GM06990 (cell line): ENCODE results near the gene PAQR4.

ENCODE experiments used
- DNase-seq: peaks from one replicate; pipeline ENCODE4 v3.0.0-alpha.2; 2011; ENCODE audit not compliant: insufficient read length; ENCODE audit errors: extremely low read depth
- H3K27me3 ChIP-seq: replicated peaks from 2 replicates; pipeline ENCODE4 v1.6.0; 2011; ENCODE audit warnings: low read length; ENCODE audit not compliant: control insufficient read depth, insufficient read depth
- H3K36me3 ChIP-seq: 2 replicates; pipeline ENCODE4 v1.5.1; 2011; ENCODE audit warnings: low read length; ENCODE audit not compliant: control insufficient read depth, insufficient read depth
- H3K4me3 ChIP-seq: replicated peaks from 2 replicates; pipeline ENCODE4 v1.5.1; 2011; ENCODE audit warnings: low read depth, mild to moderate bottlenecking, control low read depth, low read length
- TF ChIP-seq, protein P1 (sequence below): IDR thresholded peaks from 2 replicates; pipeline ENCODE4 v1.5.1; 2011; ENCODE audit warnings: low read length, control low read depth, mild to moderate bottlenecking, inconsistent platforms; ENCODE audit not compliant: insufficient read depth, poor library complexity, severe bottlenecking

PAQR4 gene

GRCh38 chr16:2950353-2950724, 18.8 kb upstream of the PAQR4 start:
- DNase-seq, result no peak
- Histone ChIP-seq H3K36me3 (no peaks in the 10 kb centered on the region), H3K27me3 (no peaks in the 10 kb centered on the region), H3K4me3 (no peak overlapping the region)
- TF ChIP-seq, protein P1, sequence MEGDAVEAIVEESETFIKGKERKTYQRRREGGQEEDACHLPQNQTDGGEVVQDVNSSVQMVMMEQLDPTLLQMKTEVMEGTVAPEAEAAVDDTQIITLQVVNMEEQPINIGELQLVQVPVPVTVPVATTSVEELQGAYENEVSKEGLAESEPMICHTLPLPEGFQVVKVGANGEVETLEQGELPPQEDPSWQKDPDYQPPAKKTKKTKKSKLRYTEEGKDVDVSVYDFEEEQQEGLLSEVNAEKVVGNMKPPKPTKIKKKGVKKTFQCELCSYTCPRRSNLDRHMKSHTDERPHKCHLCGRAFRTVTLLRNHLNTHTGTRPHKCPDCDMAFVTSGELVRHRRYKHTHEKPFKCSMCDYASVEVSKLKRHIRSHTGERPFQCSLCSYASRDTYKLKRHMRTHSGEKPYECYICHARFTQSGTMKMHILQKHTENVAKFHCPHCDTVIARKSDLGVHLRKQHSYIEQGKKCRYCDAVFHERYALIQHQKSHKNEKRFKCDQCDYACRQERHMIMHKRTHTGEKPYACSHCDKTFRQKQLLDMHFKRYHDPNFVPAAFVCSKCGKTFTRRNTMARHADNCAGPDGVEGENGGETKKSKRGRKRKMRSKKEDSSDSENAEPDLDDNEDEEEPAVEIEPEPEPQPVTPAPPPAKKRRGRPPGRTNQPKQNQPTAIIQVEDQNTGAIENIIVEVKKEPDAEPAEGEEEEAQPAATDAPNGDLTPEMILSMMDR, result no peak

DNA sequence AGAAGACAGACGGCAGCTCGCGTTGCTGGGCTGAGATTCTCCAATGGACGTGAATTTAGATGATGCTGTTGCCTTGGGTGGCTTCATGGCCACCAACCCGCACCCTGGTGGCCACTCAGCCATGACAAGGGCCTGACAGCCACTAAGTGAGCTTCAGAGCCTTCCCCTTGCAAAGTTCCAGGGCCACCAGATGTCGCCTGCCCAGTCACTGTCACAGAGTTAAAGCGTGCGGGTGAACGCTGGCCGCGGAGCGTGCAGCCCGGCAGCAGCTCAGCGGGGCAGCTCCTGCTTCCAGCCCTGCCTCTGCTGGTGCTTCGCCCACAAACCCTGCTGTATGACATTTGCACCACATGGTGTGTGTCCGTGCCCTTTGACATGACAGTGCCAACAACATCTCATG, 18.4 kb upstream of the PAQR4 start:
- DNase-seq, result no peak
- TF ChIP-seq, protein P1, result no peak
- Histone ChIP-seq H3K4me3 (no peak overlapping the region), H3K36me3 (no peaks in the 10 kb centered on the region), H3K27me3 (no peaks in the 10 kb centered on the region)

- no peak overlapping the region for H3K4me3 ChIP-seq
- H3K36me3 ChIP-seq, result no peaks in the 10 kb centered on the region
- no peak for DNase-seq
- H3K27me3 ChIP-seq, result no peaks in the 10 kb centered on the region
- TF ChIP-seq, protein P1, result no peak
Measured at GRCh38 chr16:2952679-2953078, 16.5 kb upstream of the PAQR4 start.

- TF ChIP-seq, protein P1, result no peak
- peak; percentile 66 for DNase-seq
- Histone ChIP-seq H3K36me3 (no peaks in the 10 kb centered on the region), H3K4me3 (no peak overlapping the region), H3K27me3 (no peaks in the 10 kb centered on the region)
Measured at GRCh38 chr16:2953706-2954627, 15.2 kb upstream of the PAQR4 start.

GRCh38 chr16:2954656-2955381, 14.3 kb upstream of the PAQR4 start:
- TF ChIP-seq, protein P1, result no peak
- H3K27me3 ChIP-seq, result no peaks in the 10 kb centered on the region
- no peak overlapping the region for H3K4me3 ChIP-seq

More at GRCh38 chr16:2954656-2955381, 14.3 kb upstream of the PAQR4 start:
- no peaks in the 10 kb centered on the region for H3K36me3 ChIP-seq
- DNase-seq, result peak; percentile 17
